ENCODE data around the gene UBAP1. TPM values are rescaled to one million over a fixed set of nuclear protein-coding genes. Genes with fewer than 3 reads are reported as not detected.
"Not testable (repeated sequence)": the region's sequence is repeated elsewhere in the genome, so short reads cannot be mapped to it uniquely, and the experiment has no call there.

The UBAP1 gene
- total and polyA plus RNA-seq, 4 donors: 25.6 to 53.9 (median 42.8) TPM

DNA sequence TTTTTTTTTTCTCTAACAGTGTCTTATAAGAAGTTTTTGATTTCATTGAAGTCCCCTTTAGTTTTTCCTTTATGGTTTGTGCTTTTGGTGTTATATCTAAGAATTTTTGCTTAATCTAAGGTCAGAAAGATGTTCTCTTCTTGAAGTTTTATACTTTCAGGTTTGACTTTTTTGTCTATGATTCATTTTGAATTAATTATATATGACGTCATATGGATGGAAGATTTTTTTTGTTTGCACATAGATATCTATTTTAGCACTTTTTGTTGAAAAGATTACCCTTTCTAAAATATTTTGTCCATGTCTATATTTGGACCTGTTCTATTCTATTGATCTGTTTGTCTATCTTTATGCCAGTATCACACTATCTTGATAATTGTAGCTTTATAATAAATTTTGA is 16.3 kb downstream of the UBAP1 start:
- ATAC-seq (ENCODE audit: insufficient read depth, low FRiP score) (no peak), DNase-seq (no peak)
- Histone ChIP-seq H3K4me3 (no peak overlapping the region), H3K9ac (ENCODE audit: insufficient read depth in 1 of 2, low read length in 2 of 2) (no peak overlapping the region), H3K9me3 (ENCODE audit: control insufficient read depth in 4 of 4, insufficient read depth in 3 of 4, low read length in 3 of 4) (no peaks in the 10 kb centered on the region), H3K4me1 (ENCODE audit: control insufficient read depth in 5 of 5, insufficient read depth in 5 of 5, low read length in 5 of 5) (peaks cover 0 to 17% (median 0%) of the 10 kb centered on the region in 5 donors), H3K27me3 (ENCODE audit: control insufficient read depth in 3 of 3, insufficient read depth in 3 of 3, low read length in 2 of 3) (no peaks in the 10 kb centered on the region), H3K36me3 (ENCODE audit: control insufficient read depth in 4 of 4, insufficient read depth in 4 of 4, low read length in 4 of 4) (peaks cover 2 to 11% (median 3%) of the 10 kb centered on the region in 4 donors), H3K27ac (ENCODE audit: low read depth in 1 of 2, low read length in 1 of 2) (no peak overlapping the region)
- 80 to 82% methylated on average over 1 of the region's 1 CpG for WGBS, 2 donors
- TF ChIP-seq, protein P1, sequence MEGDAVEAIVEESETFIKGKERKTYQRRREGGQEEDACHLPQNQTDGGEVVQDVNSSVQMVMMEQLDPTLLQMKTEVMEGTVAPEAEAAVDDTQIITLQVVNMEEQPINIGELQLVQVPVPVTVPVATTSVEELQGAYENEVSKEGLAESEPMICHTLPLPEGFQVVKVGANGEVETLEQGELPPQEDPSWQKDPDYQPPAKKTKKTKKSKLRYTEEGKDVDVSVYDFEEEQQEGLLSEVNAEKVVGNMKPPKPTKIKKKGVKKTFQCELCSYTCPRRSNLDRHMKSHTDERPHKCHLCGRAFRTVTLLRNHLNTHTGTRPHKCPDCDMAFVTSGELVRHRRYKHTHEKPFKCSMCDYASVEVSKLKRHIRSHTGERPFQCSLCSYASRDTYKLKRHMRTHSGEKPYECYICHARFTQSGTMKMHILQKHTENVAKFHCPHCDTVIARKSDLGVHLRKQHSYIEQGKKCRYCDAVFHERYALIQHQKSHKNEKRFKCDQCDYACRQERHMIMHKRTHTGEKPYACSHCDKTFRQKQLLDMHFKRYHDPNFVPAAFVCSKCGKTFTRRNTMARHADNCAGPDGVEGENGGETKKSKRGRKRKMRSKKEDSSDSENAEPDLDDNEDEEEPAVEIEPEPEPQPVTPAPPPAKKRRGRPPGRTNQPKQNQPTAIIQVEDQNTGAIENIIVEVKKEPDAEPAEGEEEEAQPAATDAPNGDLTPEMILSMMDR (IDR thresholded peaks at IDR 0.05; ENCODE audit: control extremely low read depth, extremely low read depth): no peak

DNA sequence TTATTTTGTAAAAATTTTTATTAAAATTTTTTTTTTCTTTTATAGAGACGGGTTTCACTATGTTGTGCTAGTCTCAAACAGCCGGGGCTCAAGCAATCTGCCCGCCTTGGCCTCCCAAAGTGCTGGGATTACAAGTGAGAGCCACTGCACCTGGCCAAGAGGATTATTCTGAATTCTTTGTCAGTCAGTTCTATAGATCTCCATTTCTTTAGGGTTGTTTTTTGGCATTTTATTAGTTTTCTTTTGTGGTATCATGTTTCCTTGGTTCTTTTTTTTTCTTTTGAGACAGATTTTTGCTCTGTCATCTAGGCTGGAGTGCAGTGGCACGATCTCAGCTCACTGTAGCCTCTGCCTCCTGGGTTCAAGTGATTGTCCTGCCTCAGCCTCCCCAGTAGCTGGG is 18.4 kb downstream of the UBAP1 start:
- not testable (repeated sequence) for H3K4me1 ChIP-seq (ENCODE audit: control insufficient read depth in 5 of 5, insufficient read depth in 5 of 5, low read length in 5 of 5)

DNA sequence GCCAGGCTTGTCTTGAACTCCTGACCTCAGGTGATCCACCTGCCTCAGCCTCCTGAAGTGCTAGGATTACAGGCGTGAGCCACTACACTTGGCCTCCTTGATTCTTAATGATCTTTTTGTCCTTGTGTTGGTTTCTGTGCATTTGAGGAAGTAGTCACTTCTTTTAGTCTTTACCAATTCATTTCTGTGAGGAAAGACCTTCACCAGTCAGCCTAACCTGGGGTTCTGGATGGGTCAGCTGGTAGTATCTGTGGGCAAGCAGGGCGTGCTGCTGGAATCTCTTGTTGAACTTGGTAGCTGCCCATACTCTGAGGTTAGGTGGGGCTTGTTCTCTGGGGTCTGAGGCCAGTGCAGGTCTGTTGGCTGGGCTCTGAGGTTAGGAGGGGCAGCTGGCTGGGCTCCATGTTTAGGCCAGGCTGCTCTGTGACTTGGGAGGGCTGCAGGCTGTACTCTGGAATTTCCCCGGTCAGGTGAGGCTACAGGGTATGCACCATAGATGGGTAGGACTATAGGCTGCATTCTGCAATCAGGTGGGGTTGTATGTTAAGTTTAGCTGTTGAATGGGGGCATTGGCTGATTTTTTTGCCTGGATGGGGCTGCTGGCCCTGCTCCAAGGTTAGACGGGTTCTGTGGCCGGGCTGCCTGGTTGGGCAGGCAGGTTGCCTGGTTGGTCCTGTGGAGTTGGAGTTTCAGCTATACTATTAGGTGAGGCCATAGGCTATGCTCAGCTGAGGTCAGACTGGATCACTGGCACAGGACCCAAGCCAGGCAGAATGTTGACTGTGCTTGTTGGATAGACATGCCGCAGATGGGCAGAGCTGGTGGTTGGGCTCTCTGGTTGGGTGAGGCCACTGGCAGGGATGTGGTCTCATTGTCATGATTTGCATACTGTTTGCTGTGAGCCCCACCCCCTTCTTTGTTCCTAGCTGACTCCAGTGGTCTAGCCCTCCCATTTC is 19.2 kb downstream of the UBAP1 start:
- H3K4me1 ChIP-seq (ENCODE audit: control insufficient read depth in 5 of 5, insufficient read depth in 5 of 5, low read length in 5 of 5): peaks cover 0 to 10% (median 0%) of the 10 kb centered on the region in 5 donors
- H3K27ac ChIP-seq (ENCODE audit: low read depth in 1 of 2, low read length in 1 of 2): no peak overlapping the region
- ATAC-seq (ENCODE audit: insufficient read depth, low FRiP score) (no peak), DNase-seq (no peak)
- H3K27me3 ChIP-seq (ENCODE audit: control insufficient read depth in 3 of 3, insufficient read depth in 3 of 3, low read length in 2 of 3): no peaks in the 10 kb centered on the region
- TF ChIP-seq, protein P1 (IDR thresholded peaks at IDR 0.05; ENCODE audit: control extremely low read depth, extremely low read depth): no peak
- no peak overlapping the region for H3K9ac ChIP-seq (ENCODE audit: insufficient read depth in 1 of 2, low read length in 2 of 2)
- 72 to 86% methylated on average over 6 of the region's 6 CpGs for WGBS, 2 donors
- H3K4me3 ChIP-seq: no peak overlapping the region
- H3K9me3 ChIP-seq (ENCODE audit: control insufficient read depth in 4 of 4, insufficient read depth in 3 of 4, low read length in 3 of 4): no peaks in the 10 kb centered on the region
- H3K36me3 ChIP-seq (ENCODE audit: control insufficient read depth in 4 of 4, insufficient read depth in 4 of 4, low read length in 4 of 4): peaks cover 4 to 14% (median 8%) of the 10 kb centered on the region in 4 donors

More for the DNA sequence above, 18.4 kb downstream of the UBAP1 start:
- 92 to 95% methylated on average over 4 of the region's 4 CpGs for WGBS, 2 donors
- not testable (repeated sequence) for H3K27me3 ChIP-seq (ENCODE audit: control insufficient read depth in 3 of 3, insufficient read depth in 3 of 3, low read length in 2 of 3); ATAC-seq (ENCODE audit: insufficient read depth, low FRiP score); DNase-seq; H3K4me3 ChIP-seq; H3K9me3 ChIP-seq (ENCODE audit: control insufficient read depth in 4 of 4, insufficient read depth in 3 of 4, low read length in 3 of 4); H3K9ac ChIP-seq (ENCODE audit: insufficient read depth in 1 of 2, low read length in 2 of 2); H3K27ac ChIP-seq (ENCODE audit: low read depth in 1 of 2, low read length in 1 of 2)
- peaks cover 4 to 14% (median 8%) of the 10 kb centered on the region in 4 donors for H3K36me3 ChIP-seq (ENCODE audit: control insufficient read depth in 4 of 4, insufficient read depth in 4 of 4, low read length in 4 of 4)

DNA sequence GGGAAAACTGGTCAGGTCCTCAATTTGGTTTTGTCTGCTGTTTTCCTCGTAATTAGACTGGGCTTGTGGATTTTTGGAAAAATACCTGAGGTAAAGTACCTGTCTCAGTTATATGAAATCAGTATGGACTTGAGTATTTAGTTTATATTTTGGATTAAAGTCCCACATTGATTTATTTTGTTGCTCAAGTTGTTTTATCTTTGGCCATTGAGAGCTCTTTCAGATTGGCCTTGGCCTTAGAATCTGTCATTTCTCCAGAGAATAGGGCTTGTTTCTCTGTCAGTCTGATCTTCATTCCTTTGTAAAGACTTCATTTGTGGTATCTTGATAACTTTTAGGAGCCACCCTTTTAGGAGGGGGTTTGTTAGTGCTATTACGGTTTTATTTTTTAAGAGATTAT is 21.2 kb downstream of the UBAP1 start:
- 91 to 99% methylated on average over 2 of the region's 2 CpGs for WGBS, 2 donors

More for the DNA sequence above, 21.2 kb downstream of the UBAP1 start:
- H3K9me3 ChIP-seq (ENCODE audit: control insufficient read depth in 4 of 4, insufficient read depth in 3 of 4, low read length in 3 of 4): no peaks in the 10 kb centered on the region
- TF ChIP-seq, protein P1 (IDR thresholded peaks at IDR 0.05; ENCODE audit: control extremely low read depth, extremely low read depth): no peak
- H3K4me1 ChIP-seq (ENCODE audit: control insufficient read depth in 5 of 5, insufficient read depth in 5 of 5, low read length in 5 of 5): peaks cover 0 to 15% (median 0%) of the 10 kb centered on the region in 5 donors
- H3K9ac ChIP-seq (ENCODE audit: insufficient read depth in 1 of 2, low read length in 2 of 2): no peak overlapping the region
- no peaks in the 10 kb centered on the region for H3K27me3 ChIP-seq (ENCODE audit: control insufficient read depth in 3 of 3, insufficient read depth in 3 of 3, low read length in 2 of 3)
- H3K4me3 ChIP-seq: no peak overlapping the region
- DNase-seq (no peak), ATAC-seq (ENCODE audit: insufficient read depth, low FRiP score) (no peak)
- peaks cover 4 to 14% (median 8%) of the 10 kb centered on the region in 4 donors for H3K36me3 ChIP-seq (ENCODE audit: control insufficient read depth in 4 of 4, insufficient read depth in 4 of 4, low read length in 4 of 4)
- no peak overlapping the region for H3K27ac ChIP-seq (ENCODE audit: low read depth in 1 of 2, low read length in 1 of 2)

Data from lung (tissue), 12 donors.